GM18511 (cell line): ENCODE data around the gene CPVL.

ENCODE experiments used
- ATAC-seq: cut with Tn5 transposase; IDR thresholded peaks from one replicate; pipeline ENCODE4 v1.9.1; 2021; ENCODE audit warnings: mild to moderate bottlenecking, moderate library complexity; ENCODE audit not compliant: unreplicated experiment

The CPVL gene

GRCh38 chr7:28983396-28984190, 162.7 kb downstream of the CPVL start:
- no peak for ATAC-seq

DNA sequence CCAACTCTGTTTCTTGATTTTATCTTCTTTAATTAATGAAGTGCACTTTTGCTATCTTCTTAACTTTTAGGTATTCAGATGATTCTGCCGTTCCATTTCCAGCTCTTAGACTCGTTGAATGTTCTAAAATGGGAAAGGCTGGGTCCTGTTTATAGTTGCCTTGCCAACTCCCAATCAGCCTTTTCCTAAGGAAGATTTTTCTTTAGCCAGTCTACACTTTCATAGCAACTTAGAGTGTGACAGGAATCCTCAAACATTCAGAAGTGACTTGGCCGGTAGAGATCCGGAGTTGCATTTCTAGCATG, 165.2 kb downstream of the CPVL start:
- ATAC-seq, result no peak

DNA sequence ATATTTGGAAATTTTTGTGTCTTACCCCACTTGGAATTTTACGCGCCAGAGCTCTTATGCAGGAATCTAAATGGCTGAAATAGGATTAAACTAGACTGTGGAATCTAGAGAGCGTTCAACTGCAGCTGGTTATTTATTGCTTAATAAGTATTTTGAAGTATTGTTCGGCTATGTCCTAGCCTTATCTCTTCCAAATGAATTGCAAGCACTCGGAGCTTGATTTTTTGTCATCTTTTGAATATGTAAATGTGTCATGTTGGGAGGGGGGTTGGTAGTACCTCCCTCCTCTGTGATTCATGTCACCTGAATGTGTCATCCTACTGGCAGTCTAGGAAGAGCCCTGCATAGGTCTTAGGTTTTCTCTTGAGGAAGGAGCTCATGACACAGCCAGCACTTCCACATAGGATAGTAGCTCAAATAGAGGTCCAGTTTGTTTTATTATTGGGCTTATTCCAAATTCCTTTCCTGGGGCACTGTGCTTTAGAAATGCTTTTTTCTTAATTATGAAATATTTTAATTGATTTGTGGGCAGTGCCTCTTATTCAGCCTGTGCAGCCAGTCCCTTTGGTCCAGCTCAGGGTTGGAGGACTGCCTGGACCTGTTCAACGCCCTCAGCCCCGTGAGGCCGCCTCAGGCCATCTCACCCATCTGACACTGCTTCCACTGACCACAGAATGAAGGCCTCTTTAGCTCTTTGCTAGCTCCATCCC, 165.7 kb downstream of the CPVL start:
- no peak for ATAC-seq

DNA sequence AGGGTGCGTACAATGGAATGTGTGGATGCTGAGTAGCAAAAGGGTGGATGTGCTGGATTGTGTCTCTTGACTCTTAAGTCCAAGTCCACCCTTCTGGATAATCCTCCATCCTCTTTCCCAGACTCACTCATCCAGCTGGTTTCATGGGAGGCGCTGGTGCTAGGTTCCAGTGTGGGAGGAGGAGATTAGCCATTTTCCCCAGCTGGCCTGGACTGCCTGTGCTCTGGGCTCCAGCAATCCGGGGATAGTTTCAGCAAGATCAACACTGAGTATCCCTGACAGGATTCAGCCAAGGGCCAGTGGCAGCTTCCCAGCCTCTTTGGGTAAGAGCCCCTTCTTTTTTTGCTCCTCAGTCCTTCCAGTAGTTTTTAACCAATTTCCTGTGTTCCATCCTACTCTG, 166.6 kb downstream of the CPVL start:
- ATAC-seq, result no peak

DNA sequence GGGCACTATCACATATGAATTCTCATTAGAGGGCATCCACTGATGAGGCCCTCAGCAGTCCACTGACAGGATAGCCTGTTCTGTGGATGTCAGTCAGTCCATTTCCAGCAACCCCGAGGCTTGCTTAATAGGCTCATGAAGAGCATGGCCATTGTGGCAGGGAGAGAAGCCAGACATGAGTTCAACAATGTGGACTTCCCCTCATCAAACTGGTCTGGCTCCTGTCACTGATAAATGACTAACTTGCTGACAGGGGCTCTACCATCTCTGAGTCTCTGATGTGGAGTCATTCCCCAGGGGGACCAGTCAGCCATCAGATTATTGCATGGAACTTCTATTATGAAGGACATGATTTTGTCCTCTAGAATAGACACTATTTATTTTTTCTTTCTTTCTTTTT, 168.5 kb downstream of the CPVL start:
- ATAC-seq, result no peak

GRCh38 chr7:28976022-28976421, 170.3 kb downstream of the CPVL start:
- no peak for ATAC-seq

- ATAC-seq, result no peak
These were observed 172.7 kb downstream of the CPVL start for GRCh38 chr7:28973591-28973990.

GRCh38 chr7:28964056-28964455, 182.3 kb downstream of the CPVL start:
- no peak for ATAC-seq

DNA sequence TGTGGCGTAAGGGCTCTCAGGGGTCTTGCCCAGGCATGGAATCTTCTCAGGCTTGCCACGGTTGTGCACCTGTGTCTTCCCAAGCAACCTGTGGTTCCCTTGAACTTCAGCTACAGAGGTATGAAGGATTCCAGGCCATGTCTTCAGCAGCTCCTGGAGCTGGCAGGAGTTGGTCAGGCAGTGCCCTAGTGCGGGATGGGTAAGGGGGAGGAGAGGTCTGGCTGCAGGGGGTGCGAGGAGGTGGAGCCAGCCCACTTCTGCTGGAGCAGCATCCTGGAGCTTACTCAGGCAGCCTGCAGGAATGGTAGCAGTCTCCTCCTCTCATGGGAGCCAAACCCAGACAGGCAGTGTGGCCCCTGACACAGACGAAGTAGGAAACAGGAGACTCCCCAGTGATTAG, 184.4 kb downstream of the CPVL start:
- no peak for ATAC-seq

GRCh38 chr7:28960071-28960840, 186.1 kb downstream of the CPVL start:
- ATAC-seq, result no peak

GRCh38 chr7:28958980-28959347, 187.4 kb downstream of the CPVL start:
- no peak for ATAC-seq

DNA sequence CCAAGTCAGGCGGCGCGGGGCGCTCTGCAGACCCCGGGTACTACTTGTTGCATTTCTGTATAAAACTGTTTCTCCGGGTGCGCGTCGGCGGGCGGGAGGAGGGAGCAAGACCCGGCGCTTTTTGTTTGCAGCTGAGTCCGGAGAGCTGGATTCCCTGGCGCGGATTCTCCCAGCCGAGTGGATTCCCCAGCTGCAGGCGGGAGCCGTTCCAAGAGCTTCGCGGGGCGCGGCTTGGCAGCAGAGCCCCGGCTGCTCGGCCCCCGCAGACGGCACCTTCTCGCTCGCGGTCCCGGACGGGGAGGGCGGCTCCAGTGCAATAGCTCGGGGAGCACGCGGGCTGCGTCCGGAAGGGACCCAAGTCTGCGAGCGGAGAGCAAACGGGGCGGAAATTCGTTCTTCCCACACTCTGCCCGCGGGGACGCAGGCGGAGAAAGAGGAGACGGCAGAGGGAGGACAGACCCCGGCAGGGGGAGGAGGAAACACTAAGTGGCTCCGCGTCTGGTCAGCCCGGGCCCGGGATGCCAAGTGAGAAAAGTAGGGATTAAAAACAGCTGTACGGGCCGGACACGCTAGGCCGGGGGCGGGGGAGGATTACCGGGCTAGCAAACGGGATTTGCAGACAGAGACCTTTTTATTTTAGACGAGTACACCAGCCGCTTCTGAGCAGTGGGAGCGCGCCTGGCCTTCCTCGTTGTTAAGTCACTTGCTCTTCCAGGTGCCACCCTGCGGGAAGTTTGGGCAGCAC, 187.9 kb downstream of the CPVL start, which contains the start of gene TRIL:
TSS of gene TRIL (minus strand) at position 96 of the 745 bp plus-strand sequence. CDS start 284 bp downstream, outside the sequence.
- no peak for ATAC-seq

GRCh38 chr7:28957751-28958234, 188.5 kb downstream of the CPVL start:
- no peak for ATAC-seq

DNA sequence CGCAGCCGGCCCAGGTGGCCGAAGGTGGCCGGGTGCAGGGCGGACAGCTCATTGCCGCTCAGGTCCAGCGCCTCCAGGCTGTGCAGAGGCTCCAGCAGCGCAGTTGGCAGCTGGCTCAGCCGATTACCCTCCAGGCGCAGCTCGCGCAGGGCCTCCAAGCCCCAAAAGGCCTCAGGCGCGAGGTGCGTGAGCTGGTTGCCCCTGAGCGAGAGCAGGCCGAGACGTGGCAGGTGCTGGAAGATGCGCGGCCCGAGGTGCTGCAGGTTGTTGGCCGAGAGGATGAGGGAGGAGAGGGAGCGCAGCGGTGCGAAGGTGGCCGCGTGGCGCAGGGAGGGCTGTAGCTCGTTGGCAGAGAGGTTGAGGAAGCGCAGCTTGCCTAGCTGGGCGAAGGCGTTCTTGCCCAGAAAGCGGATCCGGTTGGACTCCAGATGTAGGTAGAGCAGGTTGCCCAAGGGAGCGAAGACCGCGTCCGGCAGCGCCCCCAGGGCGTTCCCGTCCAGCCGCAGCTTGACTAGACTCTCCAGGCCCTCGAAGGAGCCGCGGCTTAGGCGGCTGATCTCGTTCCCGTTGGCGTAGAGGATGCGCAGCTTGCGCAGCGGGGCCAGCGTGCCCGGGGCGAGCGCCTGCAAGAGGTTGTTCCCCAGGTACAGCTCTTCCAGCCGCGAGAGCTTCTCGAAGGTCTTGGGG, 189.1 kb downstream of the CPVL start:
- ATAC-seq, result no peak

DNA sequence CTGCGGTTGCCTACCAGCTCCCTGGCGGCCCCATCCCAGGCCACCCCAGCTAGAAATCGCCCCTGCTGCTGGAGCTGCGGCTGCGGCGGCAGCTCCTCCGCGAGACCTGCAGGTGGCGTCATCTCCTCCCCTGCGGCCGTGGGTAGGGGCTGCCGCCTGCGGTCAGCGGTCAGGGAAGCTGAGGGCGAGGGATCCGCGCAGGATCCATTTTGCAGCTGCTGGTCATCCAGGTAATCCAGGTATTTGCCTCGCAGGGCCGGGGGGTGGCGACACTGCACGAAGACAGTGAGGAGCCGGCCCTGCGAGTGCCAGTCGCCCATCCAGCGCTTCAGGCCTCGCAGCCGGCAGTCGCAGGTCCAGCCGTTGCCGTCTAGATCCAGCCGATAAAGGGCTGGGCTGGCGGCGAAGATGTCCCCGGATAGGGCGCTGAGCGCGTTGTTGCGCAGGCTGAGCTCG, 189.7 kb downstream of the CPVL start:
- ATAC-seq, result no peak

- no peak for ATAC-seq
These were observed 190.4 kb downstream of the CPVL start for GRCh38 chr7:28955718-28956607.

DNA sequence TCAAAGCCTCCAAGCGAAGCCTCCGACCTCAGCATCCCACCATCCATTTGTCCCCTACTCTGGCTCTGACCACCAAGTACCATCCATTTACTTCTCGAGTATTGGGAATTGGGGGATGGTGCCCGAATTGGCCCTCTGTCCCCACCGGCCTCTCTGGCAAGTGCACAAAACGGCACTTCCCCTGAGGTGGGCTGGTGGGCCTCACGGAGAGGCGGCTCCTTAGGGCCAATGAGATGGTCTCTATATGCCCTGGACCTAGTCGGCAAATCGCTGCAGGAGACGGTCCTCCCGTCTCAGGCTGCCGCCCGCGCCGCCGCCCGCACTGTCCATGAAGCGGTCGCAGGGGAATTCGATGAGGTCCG, 191.0 kb downstream of the CPVL start:
- no peak for ATAC-seq

GRCh38 chr7:28954946-28955345, 191.4 kb downstream of the CPVL start:
- ATAC-seq, result no peak

- ATAC-seq, result no peak
These were observed 191.9 kb downstream of the CPVL start for GRCh38 chr7:28954471-28954870.
